Measurements from ENCODE around the gene APEX1.
A peak's percentile ranks its signal among the peaks of the same experiment; 100 is the strongest.

The APEX1 gene

DNA sequence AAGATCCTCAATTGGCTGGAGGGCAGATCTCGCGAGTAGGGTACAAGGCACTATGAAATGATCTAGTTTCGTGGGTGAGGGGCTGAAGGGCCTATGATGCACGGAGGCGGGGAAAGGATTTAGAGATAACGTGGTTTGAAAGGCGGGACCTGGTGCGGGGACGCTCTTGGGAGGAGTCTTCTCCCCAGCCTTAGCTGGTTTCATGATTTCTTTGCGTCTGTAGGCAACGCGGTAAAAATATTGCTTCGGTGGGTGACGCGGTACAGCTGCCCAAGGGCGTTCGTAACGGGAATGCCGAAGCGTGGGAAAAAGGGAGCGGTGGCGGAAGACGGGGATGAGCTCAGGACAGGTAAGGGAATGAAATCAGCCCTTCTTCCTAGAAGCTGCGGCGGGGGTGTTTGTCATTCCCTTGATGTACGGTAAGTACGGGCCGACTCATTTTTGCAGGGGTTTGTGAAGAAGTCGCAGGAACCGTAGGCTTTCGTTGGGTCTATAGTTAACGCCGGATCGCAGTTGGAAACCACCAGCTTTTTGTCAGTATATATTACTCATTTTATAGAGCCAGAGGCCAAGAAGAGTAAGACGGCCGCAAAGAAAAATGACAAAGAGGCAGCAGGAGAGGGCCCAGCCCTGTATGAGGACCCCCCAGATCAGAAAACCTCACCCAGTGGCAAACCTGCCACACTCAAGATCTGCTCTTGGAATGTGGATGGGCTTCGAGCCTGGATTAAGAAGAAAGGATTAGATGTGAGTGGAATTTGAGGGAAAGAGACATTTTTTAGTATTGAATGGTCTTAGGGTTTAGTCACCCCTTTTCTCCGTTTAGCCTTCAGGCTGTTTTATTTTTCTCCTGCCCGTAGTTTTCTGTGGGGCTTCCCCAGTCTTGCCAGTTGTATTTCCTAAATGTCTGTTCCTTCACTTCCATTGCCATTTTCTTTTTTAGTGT, 602 bp downstream of the APEX1 start:
- no peak for DNase-seq (ENCODE audit: extremely low read depth, insufficient read length)
- Histone ChIP-seq H3K4me3 (replicated peaks; ENCODE audit: low read depth, low read length) (peak overlapping the region; percentile 83), H3K36me3 (ENCODE audit: control insufficient read depth, insufficient read depth, low read length) (peaks cover 23% of the 10 kb centered on the region), H3K27me3 (replicated peaks; ENCODE audit: control insufficient read depth, insufficient read depth, low read length) (no peaks in the 10 kb centered on the region)
- TF ChIP-seq, protein P1, sequence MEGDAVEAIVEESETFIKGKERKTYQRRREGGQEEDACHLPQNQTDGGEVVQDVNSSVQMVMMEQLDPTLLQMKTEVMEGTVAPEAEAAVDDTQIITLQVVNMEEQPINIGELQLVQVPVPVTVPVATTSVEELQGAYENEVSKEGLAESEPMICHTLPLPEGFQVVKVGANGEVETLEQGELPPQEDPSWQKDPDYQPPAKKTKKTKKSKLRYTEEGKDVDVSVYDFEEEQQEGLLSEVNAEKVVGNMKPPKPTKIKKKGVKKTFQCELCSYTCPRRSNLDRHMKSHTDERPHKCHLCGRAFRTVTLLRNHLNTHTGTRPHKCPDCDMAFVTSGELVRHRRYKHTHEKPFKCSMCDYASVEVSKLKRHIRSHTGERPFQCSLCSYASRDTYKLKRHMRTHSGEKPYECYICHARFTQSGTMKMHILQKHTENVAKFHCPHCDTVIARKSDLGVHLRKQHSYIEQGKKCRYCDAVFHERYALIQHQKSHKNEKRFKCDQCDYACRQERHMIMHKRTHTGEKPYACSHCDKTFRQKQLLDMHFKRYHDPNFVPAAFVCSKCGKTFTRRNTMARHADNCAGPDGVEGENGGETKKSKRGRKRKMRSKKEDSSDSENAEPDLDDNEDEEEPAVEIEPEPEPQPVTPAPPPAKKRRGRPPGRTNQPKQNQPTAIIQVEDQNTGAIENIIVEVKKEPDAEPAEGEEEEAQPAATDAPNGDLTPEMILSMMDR (IDR thresholded peaks at IDR 0.05; ENCODE audit: insufficient read depth, low read length, poor library complexity, severe bottlenecking), result no peak

DNA sequence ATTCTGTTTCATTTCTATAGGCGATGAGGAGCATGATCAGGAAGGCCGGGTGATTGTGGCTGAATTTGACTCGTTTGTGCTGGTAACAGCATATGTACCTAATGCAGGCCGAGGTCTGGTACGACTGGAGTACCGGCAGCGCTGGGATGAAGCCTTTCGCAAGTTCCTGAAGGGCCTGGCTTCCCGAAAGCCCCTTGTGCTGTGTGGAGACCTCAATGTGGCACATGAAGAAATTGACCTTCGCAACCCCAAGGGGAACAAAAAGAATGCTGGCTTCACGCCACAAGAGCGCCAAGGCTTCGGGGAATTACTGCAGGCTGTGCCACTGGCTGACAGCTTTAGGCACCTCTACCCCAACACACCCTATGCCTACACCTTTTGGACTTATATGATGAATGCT, 1.9 kb downstream of the APEX1 start:
- Histone ChIP-seq H3K36me3 (ENCODE audit: control insufficient read depth, insufficient read depth, low read length) (peaks cover 21% of the 10 kb centered on the region), H3K4me3 (replicated peaks; ENCODE audit: low read depth, low read length) (no peak overlapping the region), H3K27me3 (replicated peaks; ENCODE audit: control insufficient read depth, insufficient read depth, low read length) (no peaks in the 10 kb centered on the region)
- TF ChIP-seq, protein P1 (IDR thresholded peaks at IDR 0.05; ENCODE audit: insufficient read depth, low read length, poor library complexity, severe bottlenecking), result no peak
- no peak for DNase-seq (ENCODE audit: extremely low read depth, insufficient read length)

DNA sequence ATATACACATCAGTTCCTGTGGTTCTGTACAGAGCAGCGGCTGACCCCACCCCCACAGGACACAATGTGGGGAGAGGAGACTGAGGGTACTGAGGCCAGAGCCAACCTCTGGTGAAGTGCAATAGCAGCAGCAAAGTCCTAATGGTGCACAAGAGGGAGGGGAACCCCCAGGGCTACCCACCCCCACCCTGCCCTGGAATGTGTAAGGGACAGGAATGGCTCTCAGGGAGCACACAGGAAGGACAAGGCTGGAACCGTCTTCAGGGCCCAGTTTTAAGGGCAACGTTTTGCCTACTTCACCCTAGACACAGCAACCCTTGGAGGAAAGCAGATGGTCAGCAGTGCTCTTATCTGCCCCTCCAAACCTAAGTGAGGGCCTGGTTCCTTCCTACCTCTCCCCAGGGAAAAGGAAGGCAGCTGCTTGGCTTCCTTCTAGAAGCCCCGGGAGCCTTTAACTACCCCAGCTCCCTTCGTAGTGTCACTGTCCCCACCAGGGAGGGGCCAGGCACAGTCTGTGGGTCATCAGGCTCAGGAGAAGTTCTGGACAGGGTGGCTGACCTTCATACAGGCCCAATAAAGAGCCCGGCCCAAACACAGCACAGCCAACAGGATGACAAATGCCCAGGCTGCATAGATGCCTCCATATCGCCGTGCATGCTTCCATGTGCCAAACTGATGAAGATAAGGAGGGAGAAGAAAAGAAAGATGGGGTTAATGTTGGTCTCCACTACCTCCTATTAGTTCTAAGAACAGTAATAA, 3.2 kb downstream of the APEX1 start:
- H3K27me3 ChIP-seq (replicated peaks; ENCODE audit: control insufficient read depth, insufficient read depth, low read length), result no peaks in the 10 kb centered on the region
- H3K36me3 ChIP-seq (ENCODE audit: control insufficient read depth, insufficient read depth, low read length), result peaks cover 20% of the 10 kb centered on the region
- TF ChIP-seq, protein P1 (IDR thresholded peaks at IDR 0.05; ENCODE audit: insufficient read depth, low read length, poor library complexity, severe bottlenecking), result no peak
- no peak for DNase-seq (ENCODE audit: extremely low read depth, insufficient read length)
- no peak overlapping the region for H3K4me3 ChIP-seq (replicated peaks; ENCODE audit: low read depth, low read length)

DNA sequence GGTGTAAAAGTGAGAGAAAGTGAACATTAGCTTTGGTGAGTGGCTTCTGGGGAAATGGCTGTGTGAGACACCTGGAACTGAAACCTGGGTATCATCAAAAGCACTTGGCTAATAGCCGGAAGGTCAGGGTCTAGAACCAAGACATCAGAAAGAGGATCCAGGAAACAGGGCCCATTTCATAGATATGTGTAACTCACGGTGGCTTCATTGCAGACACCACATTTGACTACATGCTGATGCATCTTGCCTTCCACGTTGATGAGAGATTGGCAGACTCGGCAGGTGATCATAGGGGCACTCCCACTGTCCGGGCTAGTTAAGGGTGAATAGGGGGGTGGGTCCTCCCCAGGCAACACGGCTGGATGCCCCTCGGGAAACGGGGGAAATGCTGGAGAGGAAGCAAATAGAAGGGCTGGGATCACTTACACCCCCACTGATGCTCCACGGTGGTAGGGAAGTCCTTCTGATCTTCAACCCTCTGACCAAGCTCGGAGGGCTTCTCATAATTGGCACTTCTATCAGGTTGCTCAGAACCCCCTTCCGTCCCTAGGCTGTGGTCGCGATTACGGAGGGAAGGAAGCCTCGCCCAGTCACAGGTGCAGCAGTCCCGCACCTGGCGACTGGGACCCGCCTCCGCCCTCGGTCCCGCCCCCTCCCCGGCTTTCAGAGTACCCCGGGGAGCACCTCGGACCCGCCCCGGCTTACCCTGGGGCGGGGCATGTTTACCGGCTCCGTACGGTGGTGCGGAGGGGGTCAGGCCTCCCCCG, 5.6 kb downstream of the APEX1 start:
- Histone ChIP-seq H3K4me3 (replicated peaks; ENCODE audit: low read depth, low read length) (peak overlapping the region; percentile 93), H3K36me3 (ENCODE audit: control insufficient read depth, insufficient read depth, low read length) (peaks cover 20% of the 10 kb centered on the region), H3K27me3 (replicated peaks; ENCODE audit: control insufficient read depth, insufficient read depth, low read length) (no peaks in the 10 kb centered on the region)
- TF ChIP-seq, protein P1 (IDR thresholded peaks at IDR 0.05; ENCODE audit: insufficient read depth, low read length, poor library complexity, severe bottlenecking), result no peak
- DNase-seq (ENCODE audit: extremely low read depth, insufficient read length), result peak; percentile 73

DNA sequence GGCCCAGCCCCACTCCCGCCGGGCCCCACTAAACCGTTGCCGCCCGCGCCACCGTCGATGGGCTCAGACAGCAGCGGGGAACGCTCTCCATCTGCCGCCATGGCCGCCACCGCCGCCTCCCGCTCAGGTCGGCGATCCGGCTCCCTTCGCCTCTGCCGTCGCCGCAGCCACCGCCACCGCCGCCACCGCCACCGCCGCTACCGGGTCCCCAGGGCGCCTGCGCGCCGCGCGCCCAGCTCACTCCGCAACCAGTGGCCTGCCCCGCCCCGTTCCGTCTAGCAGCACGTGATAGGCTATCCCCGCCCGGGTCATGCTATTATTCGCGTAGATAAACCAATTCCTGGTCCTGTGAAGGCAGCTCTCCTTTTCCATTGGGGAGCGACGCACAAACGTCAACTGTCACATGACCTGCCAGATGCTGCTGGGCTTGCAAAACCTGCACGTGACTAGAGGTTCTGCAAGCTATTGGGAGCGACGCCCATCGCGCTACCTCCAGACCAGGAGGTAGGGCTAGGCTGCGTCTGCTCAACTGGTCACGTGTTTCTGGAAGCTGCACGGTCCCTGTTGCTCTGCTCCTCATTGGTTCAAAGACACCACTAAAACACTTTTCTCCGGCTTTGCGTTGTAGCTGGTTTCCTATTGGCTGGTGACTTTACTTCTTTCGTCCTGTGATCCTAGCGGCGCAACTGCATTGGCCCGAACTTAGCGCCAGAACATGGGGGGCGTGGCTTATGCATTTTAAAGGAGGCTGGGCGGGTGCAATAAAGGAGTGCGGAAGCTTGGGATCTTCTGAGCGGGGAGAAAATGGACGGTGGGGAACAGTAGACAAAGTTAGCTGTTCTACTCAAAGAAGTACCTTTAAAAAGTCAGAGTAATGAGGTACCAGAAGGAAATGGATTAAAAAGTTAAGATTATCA, 6.5 kb downstream of the APEX1 start, which contains the start of gene PIP4P1:
PIP4P1 (minus strand) TSS at position 210 of the 917 bp plus-strand sequence; CDS start at position 101, 109 bp downstream.
- DNase-seq (ENCODE audit: extremely low read depth, insufficient read length), result peak; percentile 95
- Histone ChIP-seq H3K36me3 (ENCODE audit: control insufficient read depth, insufficient read depth, low read length) (peaks cover 20% of the 10 kb centered on the region), H3K27me3 (replicated peaks; ENCODE audit: control insufficient read depth, insufficient read depth, low read length) (no peaks in the 10 kb centered on the region), H3K4me3 (replicated peaks; ENCODE audit: low read depth, low read length) (peak within 1 kb of the TSS; percentile 93)
- TF ChIP-seq, protein P1 (IDR thresholded peaks at IDR 0.05; ENCODE audit: insufficient read depth, low read length, poor library complexity, severe bottlenecking), result no peak
